HAP-1 (cell line): ENCODE results near the gene TRHDE.

Source experiments
- DNase-seq, 2 experiments: peaks; one replicate each; pipeline ENCODE4 v3.0.0-alpha.2; 2016 to 2020; ENCODE audit warnings: low spot score in 2 of 2
- H3K27me3 ChIP-seq: fragments of 250-450 bp; sonication (Bioruptor Pico); 2 replicates; pipeline ENCODE4 v1.5.1; 2020; ENCODE audit warnings: low read depth, mild to moderate bottlenecking, moderate library complexity
- H3K36me3 ChIP-seq: fragments of 250-450 bp; sonication (Bioruptor Pico); replicated peaks from 2 replicates; pipeline ENCODE4 v1.5.1; 2020; ENCODE audit warnings: mild to moderate bottlenecking
- H3K4me1 ChIP-seq: fragments of 250-450 bp; sonication (Bioruptor Pico); 2 replicates; pipeline ENCODE4 v1.5.1; 2020; ENCODE audit warnings: mild to moderate bottlenecking
- H3K4me3 ChIP-seq: fragments of 250-450 bp; sonication (Bioruptor Pico); 2 replicates; pipeline ENCODE4 v1.5.1; 2020; ENCODE audit warnings: mild to moderate bottlenecking, moderate library complexity
- H3K9me3 ChIP-seq: fragments of 250-450 bp; sonication (Bioruptor Pico); 2 replicates; pipeline ENCODE4 v1.5.1; 2020; ENCODE audit warnings: mild to moderate bottlenecking, moderate library complexity
- in situ Hi-C: fragments of 300-500 bp; cut with MboI; formaldehyde crosslinking; loops from 3 replicates; pipeline ENCODE4 v1.14.3; 2020; ENCODE audit warnings: low sequenced_read_pairs, inconsistent platforms, mixed read lengths

Gene TRHDE

GRCh38 chr12:72448089-72448488 lies 175.9 kb downstream of the TRHDE start:
- no peak for DNase-seq
- H3K27me3 ChIP-seq = no peaks in the 10 kb centered on the region
- H3K4me1 ChIP-seq = peaks cover 34% of the 10 kb centered on the region
- H3K36me3 ChIP-seq = no peaks in the 10 kb centered on the region
- in situ Hi-C loops = no loop called here
- no peak overlapping the region for H3K4me3 ChIP-seq
- no peaks in the 10 kb centered on the region for H3K9me3 ChIP-seq

- Histone ChIP-seq H3K9me3 (no peaks in the 10 kb centered on the region), H3K27me3 (no peaks in the 10 kb centered on the region), H3K4me1 (peaks cover 27% of the 10 kb centered on the region), H3K36me3 (no peaks in the 10 kb centered on the region), H3K4me3 (no peak overlapping the region)
- in situ Hi-C loops = no loop called here
- DNase-seq = no peak
Observed at GRCh38 chr12:72448805-72449204, 176.6 kb downstream of the TRHDE start.

GRCh38 chr12:72453066-72453465 lies 180.9 kb downstream of the TRHDE start:
- in situ Hi-C loops = no loop called here
- DNase-seq = no peak

GRCh38 chr12:72453550-72453949 lies 181.4 kb downstream of the TRHDE start:
- H3K4me3 ChIP-seq = no peak overlapping the region
- peaks cover 14% of the 10 kb centered on the region for H3K4me1 ChIP-seq
- no peaks in the 10 kb centered on the region for H3K27me3 ChIP-seq
- H3K36me3 ChIP-seq = no peaks in the 10 kb centered on the region
- DNase-seq = no peak
- no peaks in the 10 kb centered on the region for H3K9me3 ChIP-seq
- in situ Hi-C loops = no loop called here

More at GRCh38 chr12:72453066-72453465, 180.9 kb downstream of the TRHDE start:
- H3K9me3 ChIP-seq = no peaks in the 10 kb centered on the region
- H3K4me1 ChIP-seq = peaks cover 14% of the 10 kb centered on the region
- H3K4me3 ChIP-seq = no peak overlapping the region
- H3K36me3 ChIP-seq = no peaks in the 10 kb centered on the region
- no peaks in the 10 kb centered on the region for H3K27me3 ChIP-seq

- Histone ChIP-seq H3K9me3 (no peaks in the 10 kb centered on the region), H3K27me3 (no peaks in the 10 kb centered on the region), H3K4me1 (peaks cover 5% of the 10 kb centered on the region; the same call in 1 of the 2 replicates), H3K4me3 (no peak overlapping the region), H3K36me3 (no peaks in the 10 kb centered on the region)
- in situ Hi-C loops = no loop called here
- no peak for DNase-seq
Observed at GRCh38 chr12:72464471-72464870, 192.3 kb downstream of the TRHDE start.

GRCh38 chr12:72465155-72465554 lies 193.0 kb downstream of the TRHDE start:
- H3K9me3 ChIP-seq = no peaks in the 10 kb centered on the region
- no peaks in the 10 kb centered on the region for H3K27me3 ChIP-seq
- no peaks in the 10 kb centered on the region for H3K36me3 ChIP-seq
- DNase-seq = no peak
- peaks cover 5% of the 10 kb centered on the region; the same call in 1 of the 2 replicates for H3K4me1 ChIP-seq
- in situ Hi-C loops = no loop called here
- H3K4me3 ChIP-seq = no peak overlapping the region

- no peak overlapping the region for H3K4me3 ChIP-seq
- in situ Hi-C loops = no loop called here
- DNase-seq = no peak
- no peaks in the 10 kb centered on the region for H3K27me3 ChIP-seq
- peaks cover 5% of the 10 kb centered on the region; the same call in 1 of the 2 replicates for H3K4me1 ChIP-seq
- H3K36me3 ChIP-seq = no peaks in the 10 kb centered on the region
- no peaks in the 10 kb centered on the region for H3K9me3 ChIP-seq
Observed at GRCh38 chr12:72465940-72466630, 193.9 kb downstream of the TRHDE start.

- Histone ChIP-seq H3K4me3 (no peak overlapping the region), H3K9me3 (no peaks in the 10 kb centered on the region), H3K36me3 (no peaks in the 10 kb centered on the region), H3K4me1 (peaks cover 5% of the 10 kb centered on the region; the same call in 1 of the 2 replicates), H3K27me3 (no peaks in the 10 kb centered on the region)
- DNase-seq = no peak
- in situ Hi-C loops = no loop called here
Observed at GRCh38 chr12:72467985-72468384, 195.8 kb downstream of the TRHDE start.

- no peak overlapping the region for H3K4me3 ChIP-seq
- in situ Hi-C loops = no loop called here
- H3K36me3 ChIP-seq = no peaks in the 10 kb centered on the region
- H3K27me3 ChIP-seq = no peaks in the 10 kb centered on the region
- H3K9me3 ChIP-seq = no peaks in the 10 kb centered on the region
- H3K4me1 ChIP-seq = peaks cover 5% of the 10 kb centered on the region; the same call in 1 of the 2 replicates
- no peak for DNase-seq
Observed at GRCh38 chr12:72468505-72468904, 196.3 kb downstream of the TRHDE start.

GRCh38 chr12:72471806-72472205 lies 199.6 kb downstream of the TRHDE start:
- in situ Hi-C loops = no loop called here
- DNase-seq = no peak
- H3K4me3 ChIP-seq = no peak overlapping the region
- H3K9me3 ChIP-seq = no peaks in the 10 kb centered on the region
- no peaks in the 10 kb centered on the region for H3K36me3 ChIP-seq
- no peaks in the 10 kb centered on the region for H3K4me1 ChIP-seq
- H3K27me3 ChIP-seq = no peaks in the 10 kb centered on the region

GRCh38 chr12:72472350-72472749 lies 200.2 kb downstream of the TRHDE start:
- no peaks in the 10 kb centered on the region for H3K27me3 ChIP-seq
- no peaks in the 10 kb centered on the region for H3K9me3 ChIP-seq
- no peak overlapping the region for H3K4me3 ChIP-seq
- in situ Hi-C loops = no loop called here
- H3K36me3 ChIP-seq = no peaks in the 10 kb centered on the region
- H3K4me1 ChIP-seq = no peaks in the 10 kb centered on the region
- DNase-seq = no peak

GRCh38 chr12:72476301-72476700 lies 204.1 kb downstream of the TRHDE start:
- in situ Hi-C loops = no loop called here

GRCh38 chr12:72485017-72485701 lies 213.0 kb downstream of the TRHDE start:
- Histone ChIP-seq H3K27me3 (no peaks in the 10 kb centered on the region), H3K36me3 (no peaks in the 10 kb centered on the region), H3K4me1 (no peaks in the 10 kb centered on the region), H3K9me3 (peaks cover 3% of the 10 kb centered on the region; the same call in 1 of the 2 replicates), H3K4me3 (no peak overlapping the region)
- DNase-seq = no peak
- in situ Hi-C loops = no loop called here

More at GRCh38 chr12:72476301-72476700, 204.1 kb downstream of the TRHDE start:
- no peak for DNase-seq
- H3K4me3 ChIP-seq = no peak overlapping the region
- H3K9me3 ChIP-seq = no peaks in the 10 kb centered on the region
- no peaks in the 10 kb centered on the region for H3K27me3 ChIP-seq
- H3K4me1 ChIP-seq = no peaks in the 10 kb centered on the region
- H3K36me3 ChIP-seq = no peaks in the 10 kb centered on the region

- H3K4me1 ChIP-seq = no peaks in the 10 kb centered on the region
- DNase-seq = no peak
- in situ Hi-C loops = no loop called here
Observed at GRCh38 chr12:72491426-72491825, 219.3 kb downstream of the TRHDE start.

More at GRCh38 chr12:72491426-72491825, 219.3 kb downstream of the TRHDE start:
- H3K36me3 ChIP-seq = no peaks in the 10 kb centered on the region
- no peaks in the 10 kb centered on the region for H3K27me3 ChIP-seq
- no peak overlapping the region for H3K4me3 ChIP-seq
- peaks cover 3% of the 10 kb centered on the region; the same call in 1 of the 2 replicates for H3K9me3 ChIP-seq
